GM12873 (cell line): ENCODE measurements around the gene IL22RA2.

Source experiments
- CTCF ChIP-seq: IDR thresholded peaks from 2 replicates; pipeline ENCODE4 v1.5.1; 2012; ENCODE audit warnings: low read depth, mild to moderate bottlenecking, moderate library complexity, low read length, control low read depth; ENCODE audit not compliant: insufficient read depth; ENCODE audit errors: missing control alignments

The IL22RA2 gene

GRCh38 chr6:137119196-137120104, 54.0 kb downstream of the IL22RA2 start:
- no peak for TF ChIP-seq CTCF

- TF ChIP-seq CTCF: no peak
These were observed 55.9 kb downstream of the IL22RA2 start for GRCh38 chr6:137117581-137117980.

GRCh38 chr6:137116807-137117206, 56.6 kb downstream of the IL22RA2 start:
- TF ChIP-seq CTCF: no peak

- no peak for TF ChIP-seq CTCF
These were observed 57.8 kb downstream of the IL22RA2 start for GRCh38 chr6:137115658-137116057.

GRCh38 chr6:137112067-137112355, 61.4 kb downstream of the IL22RA2 start:
- TF ChIP-seq CTCF: no peak

- no peak for TF ChIP-seq CTCF
These were observed 62.0 kb downstream of the IL22RA2 start for GRCh38 chr6:137111296-137112066.

- TF ChIP-seq CTCF: no peak
These were observed 65.7 kb downstream of the IL22RA2 start for GRCh38 chr6:137107767-137108105.
